GM12878 (cell line): ENCODE measurements around the gene BICC1. TPM values are rescaled to one million over a fixed set of nuclear protein-coding genes. Genes with fewer than 3 reads are reported as not detected.
"Not testable (repeated sequence)": the region's sequence is repeated elsewhere in the genome, so short reads cannot be mapped to it uniquely, and the experiment has no call there.

Experiments
- ATAC-seq: fragments of 200-7000 bp; cut with Tn5 transposase; 3 replicates; pipeline ENCODE4 v1.9.1; 2020; ENCODE audit warnings: mild to moderate bottlenecking, moderate library complexity
- BruUV-seq: library from RNA; stranded (reverse); fragments of 400-500 nt; replicated peaks from 2 replicates; lab custom pipeline; 2021; lab: Mats Ljungman, UMichigan
- CTCF ChIA-PET: fragments of 300-600 bp; sonication (Branson Sonifier 250); formaldehyde crosslinking; extraction: SDS; loops from one replicate; lab custom pipeline; 2021; ENCODE audit warnings: inconsistent platforms; lab: Yijun Ruan, JAX
- POLR2A ChIA-PET: fragments of 350-600 bp; formaldehyde crosslinking; extraction: SDS; loops from one replicate; lab custom pipeline; 2021; ENCODE audit warnings: inconsistent platforms; lab: Charles Lee
- RAD21 ChIA-PET: fragments of 300-600 bp; sonication (Branson Sonifier 250); formaldehyde crosslinking; loops from one replicate; lab custom pipeline; 2023; ENCODE audit warnings: antibody characterized with exemption; ENCODE audit not compliant: unreplicated experiment; lab: Charles Lee
- SMC1A ChIA-PET: fragments of 300-600 bp; sonication (Branson Sonifier 250); formaldehyde crosslinking; loops from one replicate; lab custom pipeline; 2023; ENCODE audit not compliant: unreplicated experiment, uncharacterized antibody; lab: Charles Lee
- DNase-seq: peaks from one replicate; pipeline ENCODE4 v3.0.0-alpha.2; 2011; ENCODE audit warnings: low read depth, low spot score
- FAIRE-seq: peaks from 3 replicates; lab custom pipeline; 2011; peaks lifted over from hg19 to GRCh38; lab: Jason Lieb, UNC
- H2AFZ ChIP-seq: 2 replicates; pipeline ENCODE4 v1.6.0; 2011; ENCODE audit warnings: low read depth, low read length, control low read depth; ENCODE audit not compliant: control insufficient read depth
- H3K27ac ChIP-seq: 2 replicates; pipeline ENCODE4 v1.5.1; 2011; ENCODE audit warnings: control low read depth; ENCODE audit not compliant: control insufficient read depth, insufficient read depth
- H3K27me3 ChIP-seq, 2 experiments: replicated peaks in 1 of 2; 2 replicates each; pipeline versions ENCODE4 v1.6.0 to v1.6.1; 2011; ENCODE audit warnings: low read length in 1 of 2; ENCODE audit not compliant: control insufficient read depth in 2 of 2, insufficient read depth in 2 of 2
- H3K36me3 ChIP-seq, 2 experiments: 2 replicates each; pipeline ENCODE4 v1.5.1; 2011; ENCODE audit warnings: low read length in 1 of 2; ENCODE audit not compliant: control insufficient read depth in 2 of 2, insufficient read depth in 2 of 2
- H3K4me1 ChIP-seq: 2 replicates; pipeline ENCODE4 v1.6.1; 2011; ENCODE audit warnings: mild to moderate bottlenecking, low read length, moderate library complexity, mixed read lengths; ENCODE audit not compliant: control insufficient read depth, insufficient read depth
- H3K4me2 ChIP-seq: 2 replicates; pipeline ENCODE4 v1.6.0; 2011; ENCODE audit warnings: control low read depth; ENCODE audit not compliant: control insufficient read depth, insufficient read depth
- H3K4me3 ChIP-seq: fragments of 200-600 bp; sonication (generic); 2 replicates; pipeline ENCODE4 v1.5.1; 2016
- H3K79me2 ChIP-seq: 2 replicates; pipeline ENCODE4 v1.6.0; 2011; ENCODE audit warnings: low read length; ENCODE audit not compliant: control insufficient read depth, insufficient read depth
- H3K9ac ChIP-seq: 2 replicates; pipeline ENCODE4 v1.8.0; 2011; ENCODE audit warnings: low read length, control low read depth, mixed read lengths; ENCODE audit not compliant: control insufficient read depth, insufficient read depth
- H3K9me3 ChIP-seq: replicated peaks from 3 replicates; pipeline ENCODE4 v1.5.1; 2011; ENCODE audit warnings: mild to moderate bottlenecking, low read length; ENCODE audit not compliant: control insufficient read depth, insufficient read depth
- H4K20me1 ChIP-seq: 2 replicates; pipeline ENCODE4 v1.6.0; 2011; ENCODE audit not compliant: control insufficient read depth, insufficient read depth
- CBFB ChIP-seq: IDR thresholded peaks from 2 replicates; pipeline ENCODE4 v1.6.1; 2016; ENCODE audit warnings: antibody characterized with exemption, low read depth
- DPF2 ChIP-seq: fragments of 450-650 bp; IDR thresholded peaks from 2 replicates; pipeline ENCODE4 v1.6.1; 2017; ENCODE audit warnings: mild to moderate bottlenecking
- FOXM1 ChIP-seq: IDR thresholded peaks from 2 replicates; pipeline ENCODE4 v1.6.1; 2012; ENCODE audit warnings: low read depth, mild to moderate bottlenecking, inconsistent platforms, low read length, moderate library complexity
- MXI1 ChIP-seq: fragments of 150-350 bp; IDR thresholded peaks from 2 replicates; pipeline ENCODE4 v1.6.1; 2011; ENCODE audit warnings: low read depth, mild to moderate bottlenecking, inconsistent platforms, low read length, improper control_type of control experiment
- MYC ChIP-seq: IDR thresholded peaks from 2 replicates; pipeline ENCODE4 v1.6.1; 2011; ENCODE audit warnings: mild to moderate bottlenecking, low read length, moderate library complexity, inconsistent platforms; ENCODE audit not compliant: insufficient read depth, insufficient replicate concordance, insufficient read length, severe bottlenecking
- NFIC ChIP-seq: IDR thresholded peaks from 2 replicates; pipeline ENCODE4 v1.6.1; 2012; ENCODE audit warnings: low read depth, mild to moderate bottlenecking, inconsistent platforms, low read length, moderate library complexity
- PRDM15 ChIP-seq: fragments of 450-650 bp; formaldehyde crosslinking; IDR thresholded peaks from 2 replicates; pipeline ENCODE4 v1.4.0; 2020; ENCODE audit warnings: mild to moderate bottlenecking, moderate library complexity
- WGBS: methylation state at CpG from one replicate; pipeline ENCODE4 v1.1.6; 2016; ENCODE audit warnings: low lambda C conversion rate; ENCODE audit not compliant: insufficient replicate concordance, insufficient coverage; ENCODE audit errors: missing lambda C conversion rate; 5-methylcytosine and 5-hydroxymethylcytosine counted together
- in situ Hi-C: fragments of 300-500 bp; cut with MboI; formaldehyde crosslinking; loops from 9 replicates; pipeline ENCODE4 v1.14.3; 2018; ENCODE audit warnings: mixed read lengths
- intact Hi-C: fragments of 100-400 bp; cut with micrococcal nuclease; formaldehyde crosslinking; loops from one replicate; pipeline ENCODE4 v1.14.2; 2022; ENCODE audit not compliant: unreplicated experiment
- polyA plus RNA-seq, 11 experiments: library from polyadenylated mRNA; depleted of rRNA in 4 of 11; unstranded in 6 of 11; stranded (reverse) in 5 of 11; fragments of >200 nt; fragmentation: Nextera tagmentation in 4 of 11; fragmentation: Illumina TruSeq in 1 of 11; extraction: Ambion mirVana in 4 of 11; extraction: Trizol in 1 of 11; gene quantifications; 1 replicate in 1 of 11; 2 replicates in 10 of 11; pipeline versions ENCODE4 v1.2.1 to v1.2.3, GENCODE V29; 2011 to 2016; ENCODE audit warnings: inconsistent platforms in 2 of 11, missing spikeins in 2 of 11, low read depth in 1 of 11
- total RNA-seq, 4 experiments: library from RNA; depleted of rRNA in 3 of 4; stranded (reverse); fragments of >200 nt in 3 of 4; fragmentation: Illumina TruSeq in 1 of 4; extraction: Trizol in 1 of 4; gene quantifications; 2 replicates each; pipeline versions ENCODE4 v1.2.1 to v1.2.3, GENCODE V29; 2013 to 2021
- TF ChIP-seq, protein P1 (sequence below), 3 experiments: IDR thresholded peaks in 2 of 3; conservative IDR thresholded peaks in 1 of 3; 2 replicates each; pipeline ENCODE4 v1.5.1; 2011; ENCODE audit warnings: low read depth in 3 of 3, low read length in 3 of 3, mild to moderate bottlenecking in 3 of 3, control low read depth in 2 of 3, moderate library complexity in 2 of 3, inconsistent platforms in 1 of 3, mixed read lengths in 1 of 3; ENCODE audit not compliant: control insufficient read depth in 2 of 3, insufficient read depth in 1 of 3; ENCODE audit errors: extremely low read depth in 1 of 3

Gene BICC1
- total and polyA plus RNA-seq, 10 of the 15 experiments (the other 5 are each of a cell fraction or from before 2014, with no cell fraction given), result 0.01 to 0.10 (median 0.04) TPM; not detected in 5

DNA sequence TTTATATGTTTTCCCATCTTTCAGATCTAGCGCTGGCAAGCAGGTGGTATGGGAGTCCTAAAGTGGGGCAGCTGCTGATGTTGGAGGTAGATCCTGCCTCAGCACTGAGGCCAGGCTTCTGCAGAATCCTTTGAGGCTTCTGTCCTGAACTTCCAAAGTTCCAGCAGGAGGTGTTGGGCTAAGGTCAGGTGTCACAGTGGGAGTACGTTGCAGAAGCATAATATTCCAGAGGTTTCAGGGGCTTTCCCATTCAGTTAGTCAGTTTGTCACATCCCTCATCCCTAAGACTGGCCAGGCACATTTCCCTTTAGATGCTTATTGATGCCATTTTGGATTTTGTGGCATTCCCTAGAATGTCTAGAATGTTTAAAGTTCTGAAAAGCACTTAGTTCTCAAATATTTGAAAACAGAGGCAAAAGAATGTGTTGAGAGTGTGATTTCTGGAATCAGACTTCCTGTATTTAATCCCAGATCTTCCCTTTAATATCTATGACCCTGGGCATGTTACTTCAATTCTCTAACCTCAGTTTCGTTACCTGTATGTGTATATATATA, 344.7 kb downstream of the BICC1 start (continued):
- TF ChIP-seq PRDM15, result no peak
- TF ChIP-seq DPF2, result no peak
- no peak for TF ChIP-seq MYC
- TF ChIP-seq MXI1, result no peak
- no peak for TF ChIP-seq CBFB
- no peak for TF ChIP-seq NFIC
- TF ChIP-seq, protein P1, sequence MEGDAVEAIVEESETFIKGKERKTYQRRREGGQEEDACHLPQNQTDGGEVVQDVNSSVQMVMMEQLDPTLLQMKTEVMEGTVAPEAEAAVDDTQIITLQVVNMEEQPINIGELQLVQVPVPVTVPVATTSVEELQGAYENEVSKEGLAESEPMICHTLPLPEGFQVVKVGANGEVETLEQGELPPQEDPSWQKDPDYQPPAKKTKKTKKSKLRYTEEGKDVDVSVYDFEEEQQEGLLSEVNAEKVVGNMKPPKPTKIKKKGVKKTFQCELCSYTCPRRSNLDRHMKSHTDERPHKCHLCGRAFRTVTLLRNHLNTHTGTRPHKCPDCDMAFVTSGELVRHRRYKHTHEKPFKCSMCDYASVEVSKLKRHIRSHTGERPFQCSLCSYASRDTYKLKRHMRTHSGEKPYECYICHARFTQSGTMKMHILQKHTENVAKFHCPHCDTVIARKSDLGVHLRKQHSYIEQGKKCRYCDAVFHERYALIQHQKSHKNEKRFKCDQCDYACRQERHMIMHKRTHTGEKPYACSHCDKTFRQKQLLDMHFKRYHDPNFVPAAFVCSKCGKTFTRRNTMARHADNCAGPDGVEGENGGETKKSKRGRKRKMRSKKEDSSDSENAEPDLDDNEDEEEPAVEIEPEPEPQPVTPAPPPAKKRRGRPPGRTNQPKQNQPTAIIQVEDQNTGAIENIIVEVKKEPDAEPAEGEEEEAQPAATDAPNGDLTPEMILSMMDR (IDR thresholded peaks at IDR 0.05 in 2 of 3, conservative IDR thresholded peaks at IDR 0.05 in 1 of 3; ENCODE audit: control insufficient read depth in 2 of 3, extremely low read depth in 1 of 3, insufficient read depth in 1 of 3, low read depth in 3 of 3, low read length in 3 of 3), result no peak
- no peak for TF ChIP-seq FOXM1
- TF ChIP-seq, all 136 proteins: peak for 0

- H3K36me3 ChIP-seq, H3K27me3 ChIP-seq, POLR2A ChIA-PET, H3K79me2 ChIP-seq, CTCF ChIA-PET, SMC1A ChIA-PET, H3K9ac ChIP-seq, H4K20me1 ChIP-seq, in situ Hi-C loops, RAD21 ChIA-PET, H3K4me2 ChIP-seq, H3K27ac ChIP-seq, DNase-seq, H3K4me3 ChIP-seq, FAIRE-seq, BruUV-seq, H3K4me1 ChIP-seq, ATAC-seq, H2AFZ ChIP-seq, H3K9me3 ChIP-seq, intact Hi-C loops: not testable (repeated sequence)
- 36% methylated on average over 1 of the region's 1 CpG for WGBS
Observed at GRCh38 chr10:58858123-58858522, 345.5 kb downstream of the BICC1 start.
